Cardiac fibroblast (primary cell): ENCODE data around the gene CNN3.
"Not testable (repeated sequence)": the region's sequence is repeated elsewhere in the genome, so short reads cannot be mapped to it uniquely, and the experiment has no call there.

Experiments
- DNase-seq, 2 donors: peaks; one replicate each; pipeline versions ENCODE4 v3.0.0 to v3.0.0-alpha.2; 2010; ENCODE audit warnings: low read depth in 2 of 2
- H3K4me3 ChIP-seq, 2 donors: replicated peaks in 1 of 2; 1 replicate in 1 of 2; 2 replicates in 1 of 2; pipeline ENCODE4 v1.5.1; 2011; ENCODE audit warnings: low read depth in 2 of 2, low read length in 2 of 2, mild to moderate bottlenecking in 2 of 2, moderate library complexity in 1 of 2
- TF ChIP-seq, protein P1 (sequence below): IDR thresholded peaks from one replicate; pipeline ENCODE4 v1.5.1; 2011; ENCODE audit warnings: low read depth, mild to moderate bottlenecking, low read length, inconsistent platforms

CNN3 gene

DNA sequence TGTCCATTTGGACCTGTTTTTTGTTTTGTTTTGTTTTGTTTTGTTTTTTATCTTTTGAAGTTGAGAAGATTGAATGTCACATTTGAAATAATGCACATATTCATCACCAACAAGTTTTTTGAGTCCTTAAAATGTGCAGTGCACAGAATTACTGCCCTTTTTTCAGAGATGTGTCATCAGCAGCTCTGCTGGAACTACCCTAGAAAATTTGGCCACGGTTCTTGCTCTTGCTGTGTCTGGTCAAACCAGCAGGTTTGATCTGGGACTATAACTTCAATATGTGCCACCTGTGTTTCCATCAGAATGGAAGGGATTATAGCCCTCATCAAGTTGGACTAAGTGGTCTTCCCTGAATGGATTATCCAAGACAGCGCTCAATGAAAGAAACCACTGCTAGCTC lies 24.1 kb upstream of the CNN3 start:
- H3K4me3 ChIP-seq: no peak overlapping the region
- DNase-seq: no peak
- TF ChIP-seq, protein P1, sequence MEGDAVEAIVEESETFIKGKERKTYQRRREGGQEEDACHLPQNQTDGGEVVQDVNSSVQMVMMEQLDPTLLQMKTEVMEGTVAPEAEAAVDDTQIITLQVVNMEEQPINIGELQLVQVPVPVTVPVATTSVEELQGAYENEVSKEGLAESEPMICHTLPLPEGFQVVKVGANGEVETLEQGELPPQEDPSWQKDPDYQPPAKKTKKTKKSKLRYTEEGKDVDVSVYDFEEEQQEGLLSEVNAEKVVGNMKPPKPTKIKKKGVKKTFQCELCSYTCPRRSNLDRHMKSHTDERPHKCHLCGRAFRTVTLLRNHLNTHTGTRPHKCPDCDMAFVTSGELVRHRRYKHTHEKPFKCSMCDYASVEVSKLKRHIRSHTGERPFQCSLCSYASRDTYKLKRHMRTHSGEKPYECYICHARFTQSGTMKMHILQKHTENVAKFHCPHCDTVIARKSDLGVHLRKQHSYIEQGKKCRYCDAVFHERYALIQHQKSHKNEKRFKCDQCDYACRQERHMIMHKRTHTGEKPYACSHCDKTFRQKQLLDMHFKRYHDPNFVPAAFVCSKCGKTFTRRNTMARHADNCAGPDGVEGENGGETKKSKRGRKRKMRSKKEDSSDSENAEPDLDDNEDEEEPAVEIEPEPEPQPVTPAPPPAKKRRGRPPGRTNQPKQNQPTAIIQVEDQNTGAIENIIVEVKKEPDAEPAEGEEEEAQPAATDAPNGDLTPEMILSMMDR: no peak

DNA sequence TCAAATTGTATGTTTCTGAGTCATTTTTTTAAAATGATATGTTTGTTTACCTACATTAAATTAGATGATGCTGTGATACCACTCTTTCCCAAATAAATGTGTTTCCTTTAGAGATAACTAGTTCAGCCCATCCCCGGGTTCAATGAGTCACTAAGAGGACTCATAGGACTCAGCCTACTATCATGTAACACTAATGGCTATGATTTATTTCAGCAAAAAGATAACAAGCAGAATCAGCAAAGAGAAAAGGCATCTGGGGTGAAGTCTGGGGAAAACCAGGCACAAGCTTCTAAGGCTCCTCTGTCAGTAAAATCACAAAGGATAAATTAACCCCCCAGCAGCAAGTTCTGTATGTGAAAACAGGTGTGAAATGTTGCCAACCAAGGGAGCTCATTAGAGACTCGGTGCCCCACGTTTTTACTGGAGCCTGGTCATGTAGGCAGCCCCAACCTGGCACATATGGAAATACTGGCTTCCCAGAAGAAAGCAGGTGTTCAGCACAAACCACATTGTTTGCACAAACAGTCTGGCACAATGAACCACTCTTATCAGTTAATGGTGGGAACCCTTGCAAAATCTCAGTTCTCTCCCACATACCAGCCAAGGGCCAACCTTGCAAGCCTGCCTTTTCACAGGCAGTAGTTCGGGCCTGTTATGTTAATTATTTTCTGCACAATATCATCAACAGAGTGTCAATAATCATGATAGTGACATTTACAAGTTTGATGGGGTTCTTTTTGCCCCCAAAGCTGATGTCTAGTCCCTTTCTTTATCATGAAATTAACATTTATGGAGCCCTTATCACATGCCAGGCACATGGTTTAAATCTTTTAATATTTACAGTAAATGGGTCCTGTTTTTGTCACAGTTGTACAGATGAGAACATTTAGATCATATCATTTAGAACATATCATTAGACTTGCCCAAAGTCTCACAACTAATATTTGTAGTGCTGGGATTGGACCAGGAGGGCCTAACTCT lies 23.1 kb upstream of the CNN3 start:
- no peak overlapping the region for H3K4me3 ChIP-seq
- peak in 1 of 2 donors; percentile 52 for DNase-seq
- TF ChIP-seq, protein P1: no peak

DNA sequence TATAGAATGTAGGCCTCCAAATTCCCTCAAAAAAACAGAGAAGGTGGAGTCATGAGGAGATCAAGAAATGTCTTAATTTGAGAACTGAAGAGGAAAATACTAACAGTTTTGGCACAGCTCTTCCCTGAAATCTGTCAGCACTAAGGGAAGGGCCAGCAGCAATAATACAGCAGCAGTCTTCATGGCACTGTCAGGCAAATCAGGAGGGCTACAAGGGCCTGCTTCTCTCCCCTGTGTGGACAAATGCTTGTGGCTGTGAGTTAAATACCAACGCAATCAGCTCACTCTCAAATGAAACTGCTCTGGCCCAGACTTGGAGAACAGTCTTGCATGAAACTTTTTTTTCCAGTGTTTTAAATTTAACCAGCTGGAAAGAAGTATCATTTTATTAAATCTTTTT lies 20.5 kb upstream of the CNN3 start:
- TF ChIP-seq, protein P1: no peak
- DNase-seq: peak in 1 of 2 donors; percentile 86
- no peak overlapping the region for H3K4me3 ChIP-seq

DNA sequence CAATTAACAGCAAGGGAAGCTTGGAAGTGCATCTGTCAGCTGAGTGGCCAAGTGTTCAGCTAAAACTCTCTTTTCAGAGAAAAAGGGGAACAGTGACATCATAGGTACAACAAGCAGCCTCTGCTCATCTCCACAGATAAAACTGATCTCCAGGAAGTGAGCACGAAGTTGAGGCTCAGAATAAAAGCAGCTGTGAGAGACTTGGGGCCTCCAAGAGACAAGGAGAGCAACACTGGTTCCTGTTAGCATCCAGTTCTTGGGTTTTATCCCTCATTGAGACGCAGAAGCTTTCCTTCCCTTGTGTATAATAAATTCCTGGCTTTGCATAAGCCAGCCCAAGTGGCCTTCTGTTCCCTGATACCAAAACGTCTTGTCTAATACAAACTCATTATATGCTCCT lies 20.0 kb upstream of the CNN3 start:
- DNase-seq: no peak
- TF ChIP-seq, protein P1: no peak
- no peak overlapping the region for H3K4me3 ChIP-seq

DNA sequence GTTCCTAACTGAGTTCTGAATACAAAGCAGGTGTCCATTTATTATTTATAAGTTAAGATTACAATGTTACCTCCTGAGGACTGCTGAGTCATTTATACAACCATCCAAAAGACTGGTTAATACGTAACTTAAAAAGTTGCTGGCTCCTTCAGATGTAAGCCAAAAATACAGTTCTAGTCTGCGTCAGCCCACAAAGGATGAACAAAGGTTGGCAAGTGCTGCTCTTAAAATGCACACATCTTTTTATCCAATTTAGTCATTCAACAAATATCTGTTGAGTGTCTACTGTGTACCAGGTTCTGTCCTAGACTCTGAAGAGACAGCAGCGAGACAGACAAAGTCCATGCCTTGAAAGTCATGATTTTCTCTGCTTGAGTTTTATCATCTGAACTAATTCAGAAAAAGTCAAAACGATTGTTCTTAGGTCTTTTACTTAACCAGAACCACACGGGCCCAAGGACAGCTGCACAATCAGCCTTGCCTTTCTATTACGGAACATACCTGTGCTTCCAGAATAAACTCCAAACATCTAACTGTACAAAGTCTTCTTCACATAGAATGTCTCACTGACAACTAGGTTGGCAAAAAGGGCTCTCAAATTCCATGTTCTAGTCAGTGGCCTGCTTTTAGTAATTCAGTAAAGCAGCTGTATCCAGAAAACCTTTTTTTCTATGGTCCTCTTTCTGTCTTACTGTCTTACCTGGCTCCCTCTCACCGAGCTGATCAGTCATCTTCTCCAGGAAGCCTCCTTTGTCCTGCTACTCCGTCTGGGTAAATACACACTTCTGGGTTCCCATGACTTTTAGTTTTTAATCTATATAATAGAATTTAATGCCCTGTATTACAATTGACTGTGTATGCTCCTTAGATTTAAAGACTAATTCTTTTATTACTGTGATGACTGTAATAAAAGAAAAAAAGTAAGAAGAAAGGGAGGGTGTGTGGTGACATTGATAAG lies 15.5 kb upstream of the CNN3 start:
- no peak for DNase-seq
- no peak overlapping the region for H3K4me3 ChIP-seq
- TF ChIP-seq, protein P1: no peak

DNA sequence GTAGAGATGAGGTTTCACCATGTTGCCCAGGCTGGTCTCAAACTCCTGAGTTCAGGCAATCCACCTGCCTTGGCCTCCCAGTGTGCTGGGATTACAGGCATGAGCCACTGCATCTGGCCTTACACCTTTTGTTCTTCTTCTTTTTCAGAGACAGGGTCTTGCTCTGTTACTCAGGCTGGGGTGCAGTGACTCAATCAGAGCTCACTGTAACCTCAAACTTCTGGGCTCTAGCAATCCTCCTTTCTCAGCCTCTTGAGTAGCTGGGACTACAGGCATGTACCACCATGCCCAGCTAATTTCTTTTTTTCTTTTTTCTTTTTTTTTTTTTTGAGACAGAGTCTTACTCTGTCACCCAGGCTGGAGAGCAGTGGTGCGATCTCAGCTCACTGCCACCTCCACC lies 14.6 kb upstream of the CNN3 start:
- H3K4me3 ChIP-seq, DNase-seq: not testable (repeated sequence)

DNA sequence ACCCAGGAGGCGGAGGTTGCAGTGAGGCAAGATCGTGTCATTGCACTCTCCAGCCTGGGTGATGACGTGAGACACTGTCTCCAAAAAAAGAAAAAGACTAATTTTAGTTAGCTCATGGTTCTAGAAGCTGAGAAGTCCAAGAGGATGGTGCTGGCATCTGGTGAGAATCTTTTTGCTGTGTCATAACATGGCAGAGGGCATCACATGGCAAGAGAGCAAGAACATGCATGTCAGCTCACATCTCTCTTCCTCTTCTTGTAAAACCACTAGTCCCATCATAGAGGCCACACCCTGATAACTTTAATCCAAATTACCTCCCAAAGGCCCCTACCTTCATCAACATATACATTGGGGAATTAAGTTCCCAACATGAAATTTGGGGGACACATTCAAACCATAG lies 13.8 kb upstream of the CNN3 start:
- no peak overlapping the region for H3K4me3 ChIP-seq
- TF ChIP-seq, protein P1: no peak
- no peak for DNase-seq
